Esophagus squamous epithelium (tissue), 5 donors: ENCODE measurements around the gene KRT16. TPM values are rescaled to one million over a fixed set of nuclear protein-coding genes. Genes with fewer than 3 reads are reported as not detected.
A peak's percentile ranks its signal among the peaks of the same experiment; 100 is the strongest.
"Not testable (repeated sequence)": the region's sequence is repeated elsewhere in the genome, so short reads cannot be mapped to it uniquely, and the experiment has no call there.

Experiments
- DNase-seq: peaks from one replicate; lab custom pipeline; 2025; lab: John Stamatoyannopoulos, UW
- H3K27ac ChIP-seq, 4 donors: fragments of 200-600 bp; sonication (generic); one replicate each; pipeline ENCODE4 v1.5.1; 2016 to 2019; ENCODE audit warnings: mild to moderate bottlenecking in 1 of 4
- H3K27me3 ChIP-seq, 4 donors: fragments of 200-600 bp; sonication (generic); 1 replicate in 3 of 4; 2 replicates in 1 of 4; pipeline versions ENCODE4 v1.5.1 to v1.6.0; 2017 to 2021; ENCODE audit warnings: antibody characterized with exemption in 1 of 4
- H3K36me3 ChIP-seq, 3 donors: fragments of 200-600 bp; sonication (generic); one replicate each; pipeline ENCODE4 v1.5.1; 2016 to 2019
- H3K4me1 ChIP-seq, 3 donors: fragments of 200-600 bp; sonication (generic); one replicate each; pipeline ENCODE4 v1.5.1; 2017 to 2019
- H3K4me3 ChIP-seq, 4 donors: fragments of 200-600 bp; sonication (generic); 1 replicate in 3 of 4; 2 replicates in 1 of 4; pipeline ENCODE4 v1.5.1; 2016 to 2019; ENCODE audit warnings: mild to moderate bottlenecking in 2 of 4, moderate library complexity in 1 of 4
- H3K9me3 ChIP-seq, 3 donors: fragments of 200-600 bp; sonication (generic); one replicate each; pipeline ENCODE4 v1.5.1; 2016 to 2019
- CTCF ChIP-seq, 6 experiments: fragments of 450-650 bp in 4 of 6; fragments of 200-600 bp in 2 of 6; sonication (generic) in 2 of 6; IDR thresholded peaks; one replicate each; pipeline ENCODE4 v1.5.1; 2016 to 2019; ENCODE audit warnings: antibody characterized with exemption in 6 of 6, mild to moderate bottlenecking in 4 of 6, moderate library complexity in 4 of 6
- POLR2A ChIP-seq, 4 donors: fragments of 450-650 bp; IDR thresholded peaks; one replicate each; pipeline ENCODE4 v1.6.1; 2017; ENCODE audit warnings: antibody characterized with exemption in 4 of 4, mild to moderate bottlenecking in 4 of 4, moderate library complexity in 3 of 4
- WGBS, 2 donors: methylation state at CpG; one replicate each; pipeline ENCODE4 v1.1.5; 2018; 5-methylcytosine and 5-hydroxymethylcytosine counted together
- intact Hi-C: fragments of 100-400 bp; cut with DNase I; formaldehyde crosslinking; loops from one replicate; pipeline ENCODE4 v1.15.0; 2022
- total RNA-seq, 4 donors: library from RNA; depleted of rRNA; stranded (reverse); fragments of >200 nt; gene quantifications; one replicate each; pipeline ENCODE4 v1.1.0, GENCODE V29; 2016
- donor health status: DM: yes; HTN: yes; CAD: no.

KRT16 gene
- total RNA-seq, 4 donors from 2014 or later = 156 to 6,712 (median 1,275) TPM

- no peak for DNase-seq
- no peak for TF ChIP-seq CTCF (IDR thresholded peaks at IDR 0.05)
- 17 to 20% methylated on average over 1 to 2 of the region's 8 CpGs for WGBS, 2 donors
- Histone ChIP-seq H3K4me3 (peak overlapping the region in 1 of 4 donors; percentile 26), H3K9me3 (no peaks in the 10 kb centered on the region), H3K36me3 (no peaks in the 10 kb centered on the region), H3K27ac (peak overlapping the region in 1 of 4 donors; percentile 52), H3K4me1 (peaks cover 0 to 54% (median 7%) of the 10 kb centered on the region in 3 donors), H3K27me3 (peaks cover 0 to 70% (median 0%) of the 10 kb centered on the region in 4 donors)
- intact Hi-C loops = no loop called here
Observed at GRCh38 chr17:41588126-41588810, 24.3 kb downstream of the KRT16 start.

GRCh38 chr17:41586863-41587495 lies 25.6 kb downstream of the KRT16 start, which contains the start of gene KRT14:
Gene KRT14, minus strand, starts transcription at chr17:41586895. Its CDS starts 61 bp downstream, at chr17:41586834.
- peak within 1 kb of the TSS; percentile 21 to 71 (median 54) for H3K27ac ChIP-seq
- no peaks in the 10 kb centered on the region for H3K9me3 ChIP-seq
- H3K4me3 ChIP-seq = peak within 1 kb of the TSS; percentile 8 to 56 (median 30)
- 48 to 56% methylated on average over 5 to 15 of the region's 15 CpGs for WGBS, 2 donors
- no peak for DNase-seq
- H3K36me3 ChIP-seq = no peaks in the 10 kb centered on the region
- H3K4me1 ChIP-seq = peaks cover 0 to 56% (median 4%) of the 10 kb centered on the region in 3 donors
- intact Hi-C loops = no loop called here
- H3K27me3 ChIP-seq = peaks cover 0 to 72% (median 0%) of the 10 kb centered on the region in 4 donors
- TF ChIP-seq POLR2A (IDR thresholded peaks at IDR 0.05) (peak in 1 of 4 donors; percentile 61), CTCF (IDR thresholded peaks at IDR 0.05) (no peak)

- 17 to 70% methylated on average over 1 to 5 of the region's 5 CpGs for WGBS, 2 donors
- intact Hi-C loops = no loop called here
- TF ChIP-seq CTCF (IDR thresholded peaks at IDR 0.05) = no peak
- TF ChIP-seq POLR2A (IDR thresholded peaks at IDR 0.05) = no peak
- H3K9me3 ChIP-seq = no peaks in the 10 kb centered on the region
- no peak for DNase-seq
- peaks cover 0 to 58% (median 0%) of the 10 kb centered on the region in 4 donors for H3K27me3 ChIP-seq
- no peaks in the 10 kb centered on the region for H3K36me3 ChIP-seq
- H3K27ac ChIP-seq = peak overlapping the region; percentile 2 to 71 (median 54)
- H3K4me1 ChIP-seq = peaks cover 0 to 63% (median 5%) of the 10 kb centered on the region in 3 donors
- H3K4me3 ChIP-seq = peak overlapping the region; percentile 8 to 56 (median 30)
Observed at GRCh38 chr17:41585301-41586056, 27.1 kb downstream of the KRT16 start.

- H3K27ac ChIP-seq = peak overlapping the region; percentile 2 to 71 (median 54)
- intact Hi-C loops = loop anchor here (5.0 kb wide), 1 partner anchor 63 kb away; no protein-coding TSS in a partner anchor
- H3K4me3 ChIP-seq = peak overlapping the region in 3 of 4 donors; percentile 29 to 56 (median 30)
- WGBS, 2 donors = 51% methylated on average over 6 to 8 of the region's 8 CpGs
- H3K9me3 ChIP-seq, DNase-seq, H3K36me3 ChIP-seq: not testable (repeated sequence)
- peaks cover 0 to 74% (median 13%) of the 10 kb centered on the region in 3 donors for H3K4me1 ChIP-seq
- H3K27me3 ChIP-seq = peaks cover 0 to 56% (median 0%) of the 10 kb centered on the region in 4 donors
Observed at GRCh38 chr17:41584331-41584927, 28.1 kb downstream of the KRT16 start.
